HFFc6 (cell line): ENCODE measurements around the gene BBS12. TPM values are rescaled to one million over a fixed set of nuclear protein-coding genes. Genes with fewer than 3 reads are reported as not detected.

Experiments used
- DNase-seq: peaks from one replicate; pipeline ENCODE4 v3.0.0-alpha.2; 2018
- H3K27ac Mint-ChIP-seq: 2 replicates; pipeline ENCODE4 v1.8.0; 2020; ENCODE audit warnings: mild to moderate bottlenecking, mixed read lengths
- H3K27me3 Mint-ChIP-seq: 2 replicates; pipeline ENCODE4 v1.8.0; 2021; ENCODE audit warnings: mild to moderate bottlenecking, moderate library complexity, mixed read lengths; ENCODE audit not compliant: insufficient read depth
- H3K36me3 Mint-ChIP-seq: 2 replicates; pipeline ENCODE4 v1.8.0; 2021; ENCODE audit warnings: low read depth, mixed read lengths
- H3K4me1 Mint-ChIP-seq: 2 replicates; pipeline ENCODE4 v1.8.0; 2020; ENCODE audit warnings: low read depth, mixed read lengths
- H3K4me3 Mint-ChIP-seq: 2 replicates; pipeline ENCODE4 v1.8.0; 2020; ENCODE audit warnings: mild to moderate bottlenecking, moderate library complexity, mixed read lengths
- H3K9me3 Mint-ChIP-seq: 2 replicates; pipeline ENCODE4 v1.8.0; 2020; ENCODE audit warnings: mild to moderate bottlenecking, mixed read lengths
- total RNA-seq, 6 experiments: library from RNA; stranded (reverse); fragmentation: NEBNext Ultra II Directional; extraction: Animal tissue kit (Norgen Biotek cat#: 25700); gene quantifications; 2 replicates in 1 of 6; 3 replicates in 5 of 6; pipeline ENCODE4 v1.2.3, GENCODE V29; 2021
- TF ChIP-seq, protein P1 (sequence below): fragments of 200-600 bp; sonication (generic); IDR thresholded peaks from 2 replicates; pipeline ENCODE4 v1.5.0; 2021; ENCODE audit warnings: antibody characterized with exemption, mild to moderate bottlenecking

BBS12 gene
- total RNA-seq, 6 experiments from 2014 or later: 2.0 to 3.1 (median 2.4) TPM

DNA sequence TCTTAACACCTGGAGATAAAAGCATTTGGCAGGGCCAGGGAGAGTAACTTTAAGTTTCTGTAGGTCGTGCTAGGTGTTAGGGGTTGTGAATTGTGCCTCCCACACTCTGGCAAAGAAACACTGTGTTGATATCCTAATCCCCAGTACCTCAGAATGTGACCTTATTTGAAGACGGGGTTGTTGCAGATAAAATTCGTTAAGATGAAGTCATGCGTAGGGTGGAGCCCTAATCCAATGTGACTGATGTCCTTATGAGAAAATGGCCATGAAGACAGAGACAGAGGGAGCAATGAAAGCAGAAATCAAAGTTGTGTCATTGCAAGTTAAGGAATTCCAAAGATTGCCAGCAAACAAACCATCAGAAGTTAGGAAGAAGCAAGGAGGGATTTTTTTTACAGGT, 40.5 kb upstream of the BBS12 start:
- peaks cover 15% of the 10 kb centered on the region; the same call in 1 of the 2 replicates for H3K4me1 Mint-ChIP-seq
- no peaks in the 10 kb centered on the region for H3K9me3 Mint-ChIP-seq
- TF ChIP-seq, protein P1, sequence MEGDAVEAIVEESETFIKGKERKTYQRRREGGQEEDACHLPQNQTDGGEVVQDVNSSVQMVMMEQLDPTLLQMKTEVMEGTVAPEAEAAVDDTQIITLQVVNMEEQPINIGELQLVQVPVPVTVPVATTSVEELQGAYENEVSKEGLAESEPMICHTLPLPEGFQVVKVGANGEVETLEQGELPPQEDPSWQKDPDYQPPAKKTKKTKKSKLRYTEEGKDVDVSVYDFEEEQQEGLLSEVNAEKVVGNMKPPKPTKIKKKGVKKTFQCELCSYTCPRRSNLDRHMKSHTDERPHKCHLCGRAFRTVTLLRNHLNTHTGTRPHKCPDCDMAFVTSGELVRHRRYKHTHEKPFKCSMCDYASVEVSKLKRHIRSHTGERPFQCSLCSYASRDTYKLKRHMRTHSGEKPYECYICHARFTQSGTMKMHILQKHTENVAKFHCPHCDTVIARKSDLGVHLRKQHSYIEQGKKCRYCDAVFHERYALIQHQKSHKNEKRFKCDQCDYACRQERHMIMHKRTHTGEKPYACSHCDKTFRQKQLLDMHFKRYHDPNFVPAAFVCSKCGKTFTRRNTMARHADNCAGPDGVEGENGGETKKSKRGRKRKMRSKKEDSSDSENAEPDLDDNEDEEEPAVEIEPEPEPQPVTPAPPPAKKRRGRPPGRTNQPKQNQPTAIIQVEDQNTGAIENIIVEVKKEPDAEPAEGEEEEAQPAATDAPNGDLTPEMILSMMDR: no peak
- peaks cover 10% of the 10 kb centered on the region for H3K27me3 Mint-ChIP-seq
- H3K27ac Mint-ChIP-seq: no peak overlapping the region
- H3K36me3 Mint-ChIP-seq: no peaks in the 10 kb centered on the region
- DNase-seq: no peak
- H3K4me3 Mint-ChIP-seq: no peak overlapping the region

DNA sequence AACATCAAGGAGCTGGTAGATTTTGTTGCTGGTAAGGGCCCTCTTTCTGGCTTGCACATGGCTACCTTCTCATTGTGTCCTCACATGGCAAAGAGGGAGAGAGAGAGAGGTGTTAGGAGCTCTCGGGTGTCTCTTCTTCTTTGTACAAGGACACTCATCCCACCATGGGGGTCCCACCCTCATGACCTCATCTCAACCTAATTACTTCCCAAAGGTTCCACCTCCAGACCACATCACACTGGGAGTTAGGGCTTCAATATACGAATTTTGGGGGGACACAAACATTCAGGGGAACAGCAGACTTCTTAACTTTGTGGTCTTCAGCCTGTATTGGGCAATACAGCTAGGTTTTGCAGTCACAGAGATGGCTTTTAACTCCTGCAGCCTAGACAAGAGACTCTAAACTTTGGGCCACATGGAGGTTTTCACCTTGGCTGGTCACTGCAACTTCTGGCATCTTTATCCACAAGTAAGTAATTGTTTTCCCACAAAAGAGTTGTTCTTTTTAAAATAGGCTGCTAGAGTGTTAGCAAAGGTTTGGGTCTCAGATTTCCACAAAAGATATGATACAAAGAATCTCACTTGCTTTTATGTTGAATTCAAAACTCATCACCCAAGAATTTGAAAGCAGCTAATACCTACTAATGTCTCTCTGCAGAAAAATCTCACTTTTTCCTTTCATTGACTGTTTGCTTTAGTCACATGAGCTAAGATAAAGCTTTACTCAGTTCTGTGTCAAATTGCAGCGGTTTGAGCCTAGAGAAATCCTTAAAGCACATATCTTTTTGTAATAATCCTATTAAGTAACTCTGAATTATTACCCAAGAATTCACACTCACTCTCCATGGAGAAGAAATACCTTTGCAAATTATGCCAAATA, 39.6 kb upstream of the BBS12 start:
- TF ChIP-seq, protein P1: no peak
- no peak overlapping the region for H3K4me3 Mint-ChIP-seq
- no peak overlapping the region for H3K27ac Mint-ChIP-seq
- H3K27me3 Mint-ChIP-seq: peaks cover 8% of the 10 kb centered on the region
- peak; percentile 11 for DNase-seq
- H3K36me3 Mint-ChIP-seq: no peaks in the 10 kb centered on the region
- H3K9me3 Mint-ChIP-seq: no peaks in the 10 kb centered on the region
- peaks cover 15% of the 10 kb centered on the region; the same call in 1 of the 2 replicates for H3K4me1 Mint-ChIP-seq

DNA sequence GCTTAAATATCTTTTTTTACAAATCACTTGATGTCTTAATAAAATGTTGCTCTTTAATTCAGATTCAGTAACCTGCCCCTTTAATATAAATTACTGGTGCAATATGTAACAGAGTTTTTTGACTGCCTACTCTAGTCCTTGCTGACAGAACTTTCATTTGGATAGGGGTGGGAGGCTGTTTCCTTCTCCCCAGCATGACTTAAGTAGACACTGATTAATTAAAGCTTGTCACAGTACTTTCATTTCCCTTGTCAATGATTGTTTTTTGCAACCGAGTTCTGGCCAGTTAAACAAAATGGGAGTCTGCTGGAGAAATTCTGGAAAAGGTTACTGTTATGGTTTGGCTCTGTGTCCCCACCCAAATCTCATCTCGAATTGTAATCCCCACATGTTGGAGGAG, 37.3 kb upstream of the BBS12 start:
- H3K4me1 Mint-ChIP-seq: peaks cover 13% of the 10 kb centered on the region; the same call in 1 of the 2 replicates
- no peaks in the 10 kb centered on the region for H3K9me3 Mint-ChIP-seq
- DNase-seq: no peak
- no peaks in the 10 kb centered on the region for H3K36me3 Mint-ChIP-seq
- peaks cover 7% of the 10 kb centered on the region; the same call in 1 of the 2 replicates for H3K27me3 Mint-ChIP-seq
- no peak overlapping the region for H3K27ac Mint-ChIP-seq
- TF ChIP-seq, protein P1: no peak
- H3K4me3 Mint-ChIP-seq: no peak overlapping the region

DNA sequence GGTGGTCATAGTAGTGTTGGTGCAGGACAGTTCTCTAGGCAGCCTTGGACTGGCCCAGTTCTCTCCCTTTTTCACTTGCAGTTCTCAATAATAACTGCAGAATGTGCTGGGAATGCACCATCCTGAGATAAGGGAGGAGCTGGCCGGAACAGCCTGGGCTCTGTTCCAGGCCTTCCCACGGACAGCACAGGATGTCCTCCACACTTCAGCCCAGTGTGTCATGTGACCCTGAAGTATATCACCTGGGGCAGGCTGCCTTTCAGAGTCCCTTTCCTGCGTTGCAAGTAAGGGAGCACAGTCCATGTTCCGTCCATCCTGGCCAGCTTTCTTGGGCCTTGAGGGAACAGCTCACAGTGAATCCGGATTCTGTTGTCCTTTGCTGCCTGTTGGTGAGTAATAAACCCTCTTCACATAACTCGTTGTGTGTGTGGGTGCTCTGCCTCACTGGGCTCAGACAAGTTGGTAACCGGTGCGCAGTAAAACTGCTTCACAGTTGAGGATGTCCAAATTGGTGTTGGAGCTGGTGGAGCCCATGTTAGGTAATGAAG, 32.3 kb upstream of the BBS12 start:
- Mint-ChIP-seq H3K4me1 (peaks cover 13% of the 10 kb centered on the region; the same call in 1 of the 2 replicates), H3K36me3 (no peaks in the 10 kb centered on the region), H3K4me3 (no peak overlapping the region), H3K27me3 (peaks cover 10% of the 10 kb centered on the region), H3K9me3 (no peaks in the 10 kb centered on the region), H3K27ac (no peak overlapping the region)
- no peak for DNase-seq
- TF ChIP-seq, protein P1: no peak

DNA sequence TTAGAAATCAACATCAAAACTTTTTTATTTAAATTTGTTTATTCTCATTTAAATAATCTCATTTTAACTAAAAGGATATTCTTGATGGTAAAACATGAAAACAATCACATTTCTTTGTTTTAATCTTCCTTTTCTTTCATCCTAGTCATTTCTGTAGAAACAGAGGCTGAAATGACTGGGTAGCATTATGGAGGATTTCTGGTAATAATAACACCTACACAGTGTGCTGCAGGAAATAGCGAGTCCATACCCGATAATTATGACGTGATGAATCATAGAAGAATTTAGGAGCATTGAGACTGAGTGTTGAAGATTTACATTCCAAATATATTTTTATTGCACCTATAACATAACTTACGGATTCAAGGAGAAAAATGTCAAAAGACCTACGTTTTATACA, 31.4 kb upstream of the BBS12 start:
- no peaks in the 10 kb centered on the region for H3K36me3 Mint-ChIP-seq
- no peak overlapping the region for H3K4me3 Mint-ChIP-seq
- no peaks in the 10 kb centered on the region for H3K9me3 Mint-ChIP-seq
- TF ChIP-seq, protein P1: no peak
- no peak for DNase-seq
- H3K4me1 Mint-ChIP-seq: peaks cover 13% of the 10 kb centered on the region; the same call in 1 of the 2 replicates
- H3K27ac Mint-ChIP-seq: no peak overlapping the region
- peaks cover 8% of the 10 kb centered on the region; the same call in 1 of the 2 replicates for H3K27me3 Mint-ChIP-seq
